Thymus (tissue), 11 donors: ENCODE data around the gene RIOK3. TPM values are rescaled to one million over a fixed set of nuclear protein-coding genes. Genes with fewer than 3 reads are reported as not detected.
A peak's percentile ranks its signal among the peaks of the same experiment; 100 is the strongest.

Experiments
- DNase-seq, 9 donors: peaks; one replicate each; pipeline ENCODE4 v3.0.0-alpha.2; 2013; ENCODE audit warnings: low spot score in 9 of 9, low read depth in 6 of 9, missing footprints in 1 of 9
- H3K27ac ChIP-seq, 2 donors: one replicate each; pipeline ENCODE4 v1.5.1; 2013; ENCODE audit warnings: control low read depth in 1 of 2, low read depth in 1 of 2, low read length in 1 of 2, mild to moderate bottlenecking in 1 of 2, moderate library complexity in 1 of 2
- H3K27me3 ChIP-seq, 2 donors: one replicate each; pipeline ENCODE4 v1.5.1; 2013; ENCODE audit warnings: low read length in 1 of 2; ENCODE audit not compliant: control insufficient read depth in 2 of 2, insufficient read depth in 1 of 2
- H3K36me3 ChIP-seq, 2 donors: one replicate each; pipeline ENCODE4 v1.5.1; 2013; ENCODE audit warnings: low read length in 1 of 2, mild to moderate bottlenecking in 1 of 2, moderate library complexity in 1 of 2; ENCODE audit not compliant: control insufficient read depth in 2 of 2, insufficient read depth in 2 of 2
- H3K4me1 ChIP-seq, 2 donors: one replicate each; pipeline ENCODE4 v1.5.1; 2013; ENCODE audit warnings: low read length in 2 of 2; ENCODE audit not compliant: control insufficient read depth in 2 of 2, insufficient read depth in 2 of 2
- H3K4me3 ChIP-seq, 2 donors: one replicate each; pipeline ENCODE4 v1.5.1; 2013; ENCODE audit warnings: low read length in 2 of 2, control low read depth in 1 of 2, mild to moderate bottlenecking in 1 of 2
- H3K9me3 ChIP-seq, 2 donors: one replicate each; pipeline ENCODE4 v1.5.1; 2013; ENCODE audit warnings: low read length in 1 of 2, mild to moderate bottlenecking in 1 of 2; ENCODE audit not compliant: control insufficient read depth in 2 of 2, insufficient read depth in 1 of 2
- WGBS: extraction: QIAGEN DNeasy Blood & Tissue Kit; methylation state at CpG from one replicate; pipeline ENCODE4 v1.1.7; 2013; 5-methylcytosine and 5-hydroxymethylcytosine counted together
- polyA plus RNA-seq: library from polyadenylated mRNA; stranded (reverse); fragments of 200-250 nt; gene quantifications from one replicate; pipeline ENCODE4 v1.2.3, GENCODE V29; 2013
- total RNA-seq: library from RNA; stranded (reverse); fragments of 120-200 nt; gene quantifications from one replicate; pipeline ENCODE4 v1.2.4, GENCODE V29; 2013
- donor health status: healthy.

Gene RIOK3
- total and polyA plus RNA-seq, 2 donors, result 34.8 to 81.4 TPM

DNA sequence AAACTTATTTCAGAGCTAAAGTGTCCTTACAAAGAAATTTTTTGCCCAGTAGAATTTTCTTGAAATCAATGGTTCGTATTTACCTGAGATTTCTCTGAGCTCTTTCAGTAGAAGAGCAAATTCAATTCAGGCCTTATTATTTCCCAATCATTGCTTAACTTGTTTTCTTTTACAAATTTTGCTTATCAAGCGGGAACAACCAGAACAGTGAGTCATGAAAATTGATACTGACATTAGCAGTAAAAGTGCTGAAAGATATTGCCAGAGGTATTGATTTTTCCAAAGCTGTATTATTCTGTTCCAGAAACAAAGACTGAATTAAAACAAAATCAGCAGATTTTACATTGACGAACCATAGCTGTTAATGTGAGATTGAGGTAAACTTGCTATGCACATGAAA lies 10.1 kb upstream of the RIOK3 start:
- Histone ChIP-seq H3K4me3 (no peak overlapping the region), H3K27me3 (no peaks in the 10 kb centered on the region)
- WGBS, result 97% methylated on average over 3 of the region's 3 CpGs

DNA sequence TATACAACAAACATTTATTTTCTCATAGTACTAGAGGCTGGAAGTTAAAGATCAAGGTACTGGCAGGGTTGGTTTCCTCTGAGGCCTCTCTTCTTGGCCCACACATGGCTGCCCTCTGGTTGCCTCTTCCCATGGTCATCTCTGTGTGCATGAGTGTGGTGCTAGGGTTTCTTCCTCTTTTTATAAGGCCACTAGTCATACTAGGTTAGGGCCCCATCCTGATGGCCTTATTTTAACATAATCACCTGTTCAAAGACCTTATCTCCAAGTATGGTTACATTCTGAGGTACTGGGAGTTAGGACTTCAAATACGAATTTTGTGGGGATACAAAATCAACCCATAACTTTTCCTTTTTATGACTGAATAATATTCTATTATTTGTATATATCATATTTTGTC lies 4.8 kb upstream of the RIOK3 start:
- 97% methylated on average over 1 of the region's 1 CpG for WGBS
- H3K9me3 ChIP-seq, result no peaks in the 10 kb centered on the region
- no peak overlapping the region for H3K27ac ChIP-seq
- no peaks in the 10 kb centered on the region for H3K27me3 ChIP-seq
- no peak for DNase-seq
- no peaks in the 10 kb centered on the region for H3K36me3 ChIP-seq
- no peak overlapping the region for H3K4me3 ChIP-seq
- H3K4me1 ChIP-seq, result no peaks in the 10 kb centered on the region

More for the DNA sequence above, 10.1 kb upstream of the RIOK3 start:
- no peak for DNase-seq
- Histone ChIP-seq H3K4me1 (peaks cover 0 to 2% of the 10 kb centered on the region in 2 donors), H3K9me3 (no peaks in the 10 kb centered on the region), H3K36me3 (no peaks in the 10 kb centered on the region), H3K27ac (no peak overlapping the region)

DNA sequence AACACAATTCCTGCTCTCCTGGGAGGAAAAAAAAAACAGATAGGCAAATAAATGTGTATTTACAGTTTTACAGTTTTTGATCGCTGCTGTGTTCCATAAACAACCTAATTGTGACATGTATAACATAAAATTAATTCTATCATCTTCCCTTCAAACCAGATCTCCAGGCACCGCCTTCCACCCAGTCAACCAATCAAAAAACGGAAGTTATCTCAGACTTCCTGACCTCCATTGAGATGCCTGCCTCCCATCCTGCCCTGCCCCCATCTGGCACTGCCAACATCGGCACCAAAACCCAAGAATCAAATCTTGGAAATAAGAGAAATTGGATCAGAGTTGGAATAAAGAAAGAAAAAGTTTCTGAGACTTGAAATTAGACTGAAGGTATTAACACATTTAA lies 3.1 kb upstream of the RIOK3 start:
- no peaks in the 10 kb centered on the region for H3K27me3 ChIP-seq
- H3K4me1 ChIP-seq, result peaks cover 0 to 1% of the 10 kb centered on the region in 2 donors
- H3K36me3 ChIP-seq, result no peaks in the 10 kb centered on the region
- 83% methylated on average over 4 of the region's 4 CpGs for WGBS
- DNase-seq, result no peak
- no peaks in the 10 kb centered on the region for H3K9me3 ChIP-seq
- no peak overlapping the region for H3K27ac ChIP-seq
- no peak overlapping the region for H3K4me3 ChIP-seq

- Histone ChIP-seq H3K36me3 (no peaks in the 10 kb centered on the region), H3K9me3 (no peaks in the 10 kb centered on the region), H3K4me3 (no peak overlapping the region), H3K4me1 (peaks cover 0 to 2% of the 10 kb centered on the region in 2 donors), H3K27ac (no peak overlapping the region), H3K27me3 (no peaks in the 10 kb centered on the region)
- no peak for DNase-seq
- 97% methylated on average over 18 of the region's 18 CpGs for WGBS
Observed at GRCh38 chr18:23451011-23451410, 2.1 kb upstream of the RIOK3 start.

GRCh38 chr18:23451491-23451890 lies 1.6 kb upstream of the RIOK3 start:
- no peak for DNase-seq
- H3K9me3 ChIP-seq, result no peaks in the 10 kb centered on the region
- H3K4me3 ChIP-seq, result no peak overlapping the region
- H3K27ac ChIP-seq, result peak overlapping the region in 1 of 2 donors; percentile 27
- H3K4me1 ChIP-seq, result peaks cover 0 to 2% of the 10 kb centered on the region in 2 donors
- 96% methylated on average over 6 of the region's 6 CpGs for WGBS
- H3K27me3 ChIP-seq, result no peaks in the 10 kb centered on the region
- H3K36me3 ChIP-seq, result no peaks in the 10 kb centered on the region

DNA sequence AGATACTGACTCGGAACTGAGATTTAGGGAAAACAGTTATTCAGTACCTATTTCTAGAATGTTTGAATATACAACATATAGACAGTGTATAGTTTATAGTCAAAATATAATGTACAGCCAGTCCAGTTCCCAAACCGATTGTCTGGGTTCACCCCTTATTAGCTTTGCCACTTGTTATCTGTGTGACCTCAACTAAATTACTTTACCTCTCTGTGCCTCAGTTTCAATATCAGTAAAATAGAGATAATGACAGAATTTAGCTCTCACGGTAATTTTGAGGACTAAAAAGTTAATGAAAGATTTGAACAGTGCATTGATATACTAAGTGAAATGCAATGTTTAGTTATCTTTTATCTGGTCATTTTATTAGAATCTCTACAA lies 750 bp upstream of the RIOK3 start:
- WGBS, result 87% methylated on average over 3 of the region's 3 CpGs
- DNase-seq, result no peak
- peak overlapping the region; percentile 66 to 100 for H3K4me3 ChIP-seq

DNA sequence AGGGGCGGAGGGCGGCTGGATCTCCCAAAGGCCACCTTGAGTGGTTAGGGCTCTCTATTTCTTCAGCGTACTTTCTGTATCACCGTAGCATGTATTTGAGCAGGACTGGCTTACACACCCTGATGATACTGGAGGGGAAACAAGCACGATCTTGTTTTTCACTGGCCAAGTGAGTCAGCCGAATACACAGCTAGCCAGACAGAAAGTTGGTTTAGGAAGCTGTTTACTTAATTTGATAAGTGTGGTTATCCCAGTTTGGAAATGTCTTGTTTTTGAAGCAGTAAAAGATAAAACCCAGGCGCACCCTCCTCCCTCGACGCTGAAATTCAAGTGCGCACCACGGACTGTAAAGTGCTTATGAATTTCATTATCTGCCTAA lies 582 bp downstream of the RIOK3 start:
- Histone ChIP-seq H3K27me3 (no peaks in the 10 kb centered on the region), H3K36me3 (no peaks in the 10 kb centered on the region), H3K4me1 (peaks cover 2 to 4% of the 10 kb centered on the region in 2 donors), H3K4me3 (peak overlapping the region; percentile 66 to 100), H3K9me3 (no peaks in the 10 kb centered on the region), H3K27ac (peak overlapping the region; percentile 82 to 85)
- 6% methylated on average over 11 of the region's 11 CpGs for WGBS
- DNase-seq, result peak in 6 of 9 donors; percentile 2 to 46 (median 14)

More for the DNA sequence above, 750 bp upstream of the RIOK3 start:
- Histone ChIP-seq H3K36me3 (no peaks in the 10 kb centered on the region), H3K9me3 (no peaks in the 10 kb centered on the region), H3K27ac (no peak overlapping the region), H3K4me1 (peaks cover 0 to 2% of the 10 kb centered on the region in 2 donors), H3K27me3 (no peaks in the 10 kb centered on the region)

DNA sequence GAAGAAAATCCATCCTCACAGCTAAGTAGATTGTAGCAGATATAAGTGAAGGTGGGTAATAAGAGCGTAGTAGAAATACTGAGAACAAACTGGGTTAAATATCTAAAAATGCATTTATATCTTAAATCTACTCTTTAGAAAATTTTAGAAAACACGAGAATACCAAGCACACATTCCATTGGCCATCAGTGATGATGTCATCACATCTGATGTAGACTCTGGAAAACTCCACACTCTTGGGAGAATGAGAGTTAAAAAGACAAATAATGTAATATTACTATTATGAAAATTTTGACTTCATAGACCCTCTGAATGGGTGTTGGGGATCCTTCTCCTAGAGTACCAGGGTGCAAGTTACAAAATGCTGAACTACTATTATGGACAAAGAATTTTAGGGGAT lies 3.7 kb downstream of the RIOK3 start:
- Histone ChIP-seq H3K27me3 (no peaks in the 10 kb centered on the region), H3K9me3 (no peaks in the 10 kb centered on the region), H3K4me1 (peaks cover 2 to 4% of the 10 kb centered on the region in 2 donors), H3K27ac (no peak overlapping the region), H3K36me3 (no peaks in the 10 kb centered on the region), H3K4me3 (no peak overlapping the region)
- 99% methylated on average over 2 of the region's 2 CpGs for WGBS
- DNase-seq, result no peak

DNA sequence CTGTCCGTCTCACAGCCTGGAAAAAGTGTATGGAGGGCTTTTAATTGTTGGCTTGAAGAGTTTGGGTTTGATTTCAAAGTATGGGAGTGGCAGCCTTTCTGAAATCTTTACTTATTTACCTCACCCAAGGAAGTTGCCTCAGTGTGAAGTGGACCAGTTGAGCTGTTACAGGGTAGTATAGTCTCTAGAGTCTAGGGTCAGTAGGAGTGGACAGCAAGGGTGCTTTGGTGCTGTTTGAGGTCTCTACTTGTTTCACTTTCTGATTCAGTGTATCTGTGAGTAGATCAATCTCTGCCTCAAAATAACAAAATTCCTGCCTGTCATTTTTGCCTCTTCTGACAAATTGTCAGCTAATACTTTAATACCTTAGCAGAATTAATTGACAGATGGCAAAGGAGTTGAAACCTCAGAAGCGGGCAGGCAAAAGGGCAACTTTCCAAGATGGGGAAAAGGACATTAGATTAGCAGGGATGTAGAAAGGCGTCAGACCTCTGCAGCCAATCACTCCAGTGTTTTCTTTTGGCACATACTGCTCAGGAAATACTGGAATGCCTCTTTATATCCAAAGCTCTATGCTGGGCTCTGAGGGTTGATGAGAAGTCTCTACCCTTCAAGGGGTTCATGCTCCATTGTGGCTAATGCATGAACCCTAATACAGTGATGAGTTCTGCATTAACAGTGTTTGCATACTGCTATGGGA lies 5.9 kb downstream of the RIOK3 start:
- H3K4me3 ChIP-seq, result no peak overlapping the region
- no peak overlapping the region for H3K27ac ChIP-seq
- H3K27me3 ChIP-seq, result no peaks in the 10 kb centered on the region
- peaks cover 2 to 4% of the 10 kb centered on the region in 2 donors for H3K4me1 ChIP-seq
- peaks cover 10 to 17% of the 10 kb centered on the region in 2 donors for H3K36me3 ChIP-seq
- DNase-seq, result no peak
- WGBS, result 98% methylated on average over 3 of the region's 3 CpGs
- no peaks in the 10 kb centered on the region for H3K9me3 ChIP-seq
